Spleen (tissue), 11 donors: Measurements from ENCODE around the gene BCL2. TPM values are rescaled to one million over a fixed set of nuclear protein-coding genes. Genes with fewer than 3 reads are reported as not detected.

Source experiments
- DNase-seq: peaks from one replicate; pipeline ENCODE4 v3.0.0-alpha.2; 2020
- H3K27ac ChIP-seq, 8 donors: fragments of 200-600 bp; sonication (generic) in 7 of 8; 1 replicate in 4 of 8; 2 replicates in 4 of 8; pipeline versions ENCODE4 v1.5.0 to v1.8.0; 2016 to 2021; ENCODE audit warnings: inconsistent platforms in 4 of 8, mild to moderate bottlenecking in 4 of 8, moderate library complexity in 1 of 8
- H3K27me3 ChIP-seq, 7 donors: fragments of 200-600 bp; sonication (generic) in 6 of 7; replicated peaks in 1 of 7; 1 replicate in 4 of 7; 2 replicates in 3 of 7; pipeline versions ENCODE4 v1.5.0 to v1.8.0; 2016 to 2021; ENCODE audit warnings: inconsistent platforms in 3 of 7, mild to moderate bottlenecking in 1 of 7
- H3K36me3 ChIP-seq, 6 donors: fragments of 200-600 bp; sonication (generic) in 5 of 6; 1 replicate in 4 of 6; 2 replicates in 2 of 6; pipeline versions ENCODE4 v1.5.0 to v1.8.0; 2016 to 2021; ENCODE audit warnings: inconsistent platforms in 2 of 6
- H3K4me1 ChIP-seq, 6 donors: fragments of 200-600 bp; sonication (generic) in 5 of 6; 1 replicate in 3 of 6; 2 replicates in 3 of 6; pipeline versions ENCODE4 v1.5.0 to v1.8.0; 2016 to 2021; ENCODE audit warnings: inconsistent platforms in 3 of 6
- H3K4me3 ChIP-seq, 8 donors: fragments of 200-600 bp; sonication (generic) in 7 of 8; 1 replicate in 4 of 8; 2 replicates in 4 of 8; pipeline versions ENCODE4 v1.5.0 to v1.8.0; 2016 to 2021; ENCODE audit warnings: inconsistent platforms in 4 of 8, mild to moderate bottlenecking in 4 of 8, moderate library complexity in 2 of 8
- H3K9me3 ChIP-seq, 8 donors: fragments of 200-600 bp; sonication (generic) in 7 of 8; 1 replicate in 4 of 8; 2 replicates in 4 of 8; pipeline versions ENCODE4 v1.5.0 to v1.8.0; 2016 to 2021; ENCODE audit warnings: inconsistent platforms in 4 of 8
- CTCF ChIP-seq, 11 experiments: fragments of 200-600 bp in 7 of 11; fragments of 450-650 bp in 4 of 11; sonication (generic) in 4 of 11; IDR thresholded peaks in 8 of 11; conservative IDR thresholded peaks in 3 of 11; 1 replicate in 7 of 11; 2 replicates in 4 of 11; pipeline versions ENCODE4 v1.4.0 to v1.8.0; 2016 to 2021; ENCODE audit warnings: antibody characterized with exemption in 11 of 11, inconsistent platforms in 4 of 11, mild to moderate bottlenecking in 1 of 11
- POLR2A ChIP-seq, 3 donors: fragments of 450-650 bp; IDR thresholded peaks; one replicate each; pipeline ENCODE4 v1.5.1; 2017; ENCODE audit warnings: antibody characterized with exemption in 3 of 3, mild to moderate bottlenecking in 1 of 3
- POLR2AphosphoS5 ChIP-seq, 3 donors: sonication (generic); formaldehyde crosslinking; IDR thresholded peaks; one replicate each; pipeline ENCODE4 v1.5.1; 2017; ENCODE audit warnings: antibody characterized with exemption in 3 of 3
- WGBS, 5 donors: extraction: QIAGEN DNeasy Blood & Tissue Kit in 3 of 5; methylation state at CpG; one replicate each; pipeline versions ENCODE4 v1.1.5 to v1.1.7; 2013 to 2018; 5-methylcytosine and 5-hydroxymethylcytosine counted together
- intact Hi-C: fragments of 100-400 bp; cut with DNase I; formaldehyde crosslinking; loops from one replicate; pipeline ENCODE4 v1.15.0; 2023; ENCODE audit warnings: low total_unique reads
- polyA plus RNA-seq, 3 donors: library from polyadenylated mRNA; stranded (reverse); fragments of 200-250 nt; gene quantifications; one replicate each; pipeline ENCODE4 v1.2.1, GENCODE V29; 2013
- total RNA-seq, 7 donors: library from RNA; depleted of rRNA in 3 of 7; stranded (reverse); fragments of >200 nt in 3 of 7; fragmentation: NEBNext Ultra II Directional in 4 of 7; extraction: Animal tissue kit (Norgen Biotek cat#: 25700) in 4 of 7; gene quantifications; one replicate each; pipeline versions ENCODE4 v1.1.0 to v1.2.1, GENCODE V29; 2016 to 2021
- donor health status: healthy with polysubstance abuse.
- donor health status: DM: no; HTN: no; CAD: no; lungs with moderate emphysema.
- donor health status: DM: no; HTN: no; CAD: no.
- donor health status: Bipolar disorder and iron deficiency.
- donor health status: healthy.
- donor health status: DM: no; HTN: no; CAD: no.
- donor health status: DM: yes; HTN: yes; CAD: no.

Gene BCL2
- total and polyA plus RNA-seq, 10 donors: 9.6 to 112 (median 69.1) TPM

- Histone ChIP-seq H3K36me3 (peaks cover 0 to 41% (median 0%) of the 10 kb centered on the region in 6 donors), H3K4me1 (peaks cover 0 to 60% (median 14%) of the 10 kb centered on the region in 6 donors), H3K27me3 (no peaks in the 10 kb centered on the region), H3K9me3 (no peaks in the 10 kb centered on the region), H3K27ac (peak overlapping the region in 1 of 8 donors; percentile 18), H3K4me3 (no peak overlapping the region)
- WGBS, 5 donors: 81 to 88% (median 83%) methylated on average over 8 of the region's 8 CpGs
- no peak for DNase-seq
- intact Hi-C loops: no loop called here
- no peak for TF ChIP-seq POLR2A (IDR thresholded peaks at IDR 0.05)
- TF ChIP-seq POLR2AphosphoS5 (IDR thresholded peaks at IDR 0.05): no peak
- TF ChIP-seq CTCF (IDR thresholded peaks at IDR 0.05 in 8 of 11, conservative IDR thresholded peaks at IDR 0.05 in 3 of 11): no peak
These were observed 78.8 kb downstream of the BCL2 start for GRCh38 chr18:63240531-63241316.

GRCh38 chr18:63238693-63239075 is 80.9 kb downstream of the BCL2 start:
- Histone ChIP-seq H3K9me3 (no peaks in the 10 kb centered on the region), H3K4me1 (peaks cover 9 to 63% (median 24%) of the 10 kb centered on the region in 6 donors), H3K36me3 (peaks cover 0 to 41% (median 0%) of the 10 kb centered on the region in 6 donors), H3K27me3 (no peaks in the 10 kb centered on the region), H3K4me3 (no peak overlapping the region), H3K27ac (peak overlapping the region in 5 of 8 donors; percentile 73 to 89 (median 85))
- no peak for DNase-seq
- 82 to 93% (median 89%) methylated on average over 9 of the region's 9 CpGs for WGBS, 5 donors
- TF ChIP-seq POLR2AphosphoS5 (IDR thresholded peaks at IDR 0.05): no peak
- intact Hi-C loops: loop anchor here (10.0 kb wide), 1 partner anchor 76 kb away; the partner anchor contains the start of gene BCL2

GRCh38 chr18:63237881-63238692 is 81.5 kb downstream of the BCL2 start:
- intact Hi-C loops: loop anchor here (10.0 kb wide), 1 partner anchor 77 kb away; the partner anchor contains the start of gene BCL2
- Histone ChIP-seq H3K27ac (peak overlapping the region in 7 of 8 donors; percentile 62 to 89 (median 81)), H3K36me3 (peaks cover 0 to 41% (median 0%) of the 10 kb centered on the region in 6 donors), H3K27me3 (no peaks in the 10 kb centered on the region), H3K9me3 (no peaks in the 10 kb centered on the region), H3K4me3 (no peak overlapping the region), H3K4me1 (peaks cover 9 to 69% (median 30%) of the 10 kb centered on the region in 6 donors)
- DNase-seq: no peak
- WGBS, 5 donors: 69 to 83% (median 78%) methylated on average over 14 of the region's 14 CpGs
- TF ChIP-seq POLR2AphosphoS5 (IDR thresholded peaks at IDR 0.05): no peak
- no peak for TF ChIP-seq POLR2A (IDR thresholded peaks at IDR 0.05)
- TF ChIP-seq CTCF (IDR thresholded peaks at IDR 0.05 in 8 of 11, conservative IDR thresholded peaks at IDR 0.05 in 3 of 11): no peak

- Histone ChIP-seq H3K36me3 (peaks cover 0 to 40% (median 0%) of the 10 kb centered on the region in 6 donors), H3K27me3 (no peaks in the 10 kb centered on the region), H3K27ac (peak overlapping the region; percentile 20 to 89 (median 77)), H3K4me1 (peaks cover 9 to 78% (median 38%) of the 10 kb centered on the region in 6 donors), H3K9me3 (no peaks in the 10 kb centered on the region), H3K4me3 (peak overlapping the region in 1 of 8 donors; percentile 42)
- DNase-seq: peak; percentile 76
- TF ChIP-seq POLR2A (IDR thresholded peaks at IDR 0.05): no peak
- no peak for TF ChIP-seq CTCF (IDR thresholded peaks at IDR 0.05 in 8 of 11, conservative IDR thresholded peaks at IDR 0.05 in 3 of 11)
- no peak for TF ChIP-seq POLR2AphosphoS5 (IDR thresholded peaks at IDR 0.05)
- intact Hi-C loops: loop anchor here (10.0 kb wide), 1 partner anchor 78 kb away; the partner anchor contains the start of gene BCL2
- WGBS, 5 donors: 76 to 82% (median 81%) methylated on average over 21 of the region's 21 CpGs
These were observed 82.4 kb downstream of the BCL2 start for GRCh38 chr18:63236921-63237846.
